ENCODE measurements around the gene CXXC5. TPM values are rescaled to one million over a fixed set of nuclear protein-coding genes. Genes with fewer than 3 reads are reported as not detected.
"Not testable (repeated sequence)": the region's sequence is repeated elsewhere in the genome, so short reads cannot be mapped to it uniquely, and the experiment has no call there.

Gene CXXC5
- total RNA-seq, 4 donors from 2014 or later: 52.3 to 81.8 (median 62.6) TPM

GRCh38 chr5:139712412-139712811 is 64.3 kb downstream of the CXXC5 start:
- no peak for DNase-seq
- TF ChIP-seq POLR2A (IDR thresholded peaks at IDR 0.05): no peak
- TF ChIP-seq, protein P1, sequence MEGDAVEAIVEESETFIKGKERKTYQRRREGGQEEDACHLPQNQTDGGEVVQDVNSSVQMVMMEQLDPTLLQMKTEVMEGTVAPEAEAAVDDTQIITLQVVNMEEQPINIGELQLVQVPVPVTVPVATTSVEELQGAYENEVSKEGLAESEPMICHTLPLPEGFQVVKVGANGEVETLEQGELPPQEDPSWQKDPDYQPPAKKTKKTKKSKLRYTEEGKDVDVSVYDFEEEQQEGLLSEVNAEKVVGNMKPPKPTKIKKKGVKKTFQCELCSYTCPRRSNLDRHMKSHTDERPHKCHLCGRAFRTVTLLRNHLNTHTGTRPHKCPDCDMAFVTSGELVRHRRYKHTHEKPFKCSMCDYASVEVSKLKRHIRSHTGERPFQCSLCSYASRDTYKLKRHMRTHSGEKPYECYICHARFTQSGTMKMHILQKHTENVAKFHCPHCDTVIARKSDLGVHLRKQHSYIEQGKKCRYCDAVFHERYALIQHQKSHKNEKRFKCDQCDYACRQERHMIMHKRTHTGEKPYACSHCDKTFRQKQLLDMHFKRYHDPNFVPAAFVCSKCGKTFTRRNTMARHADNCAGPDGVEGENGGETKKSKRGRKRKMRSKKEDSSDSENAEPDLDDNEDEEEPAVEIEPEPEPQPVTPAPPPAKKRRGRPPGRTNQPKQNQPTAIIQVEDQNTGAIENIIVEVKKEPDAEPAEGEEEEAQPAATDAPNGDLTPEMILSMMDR (IDR thresholded peaks at IDR 0.05): no peak
- intact Hi-C loops (cut with DNase I): no loop called here
- Histone ChIP-seq H3K9me3 (no peaks in the 10 kb centered on the region), H3K4me1 (peaks cover 24 to 41% of the 10 kb centered on the region in 2 donors), H3K36me3 (no peaks in the 10 kb centered on the region), H3K4me3 (replicated peaks in 1 of 3) (no peak overlapping the region), H3K27me3 (no peaks in the 10 kb centered on the region), H3K27ac (peak overlapping the region in 1 of 3 donors; percentile 59)
- 89 to 93% methylated on average over 5 of the region's 5 CpGs for WGBS, 2 donors

GRCh38 chr5:139713898-139714297 is 65.7 kb downstream of the CXXC5 start:
- H3K27me3 ChIP-seq; DNase-seq; intact Hi-C loops (cut with DNase I); H3K27ac ChIP-seq; H3K4me3 ChIP-seq (replicated peaks in 1 of 3); H3K9me3 ChIP-seq; H3K36me3 ChIP-seq: not testable (repeated sequence)
- H3K4me1 ChIP-seq: peaks cover 24 to 26% of the 10 kb centered on the region in 2 donors
- WGBS, 2 donors: 95 to 97% methylated on average over 3 to 12 of the region's 12 CpGs

- Histone ChIP-seq H3K4me1 (no peaks in the 10 kb centered on the region), H3K27ac (no peak overlapping the region), H3K9me3 (no peaks in the 10 kb centered on the region), H3K27me3 (no peaks in the 10 kb centered on the region), H3K36me3 (no peaks in the 10 kb centered on the region), H3K4me3 (replicated peaks in 1 of 3) (no peak overlapping the region)
- TF ChIP-seq, protein P1 (IDR thresholded peaks at IDR 0.05): no peak
- intact Hi-C loops (cut with DNase I): no loop called here
- WGBS, 2 donors: 33 to 40% methylated on average over 8 of the region's 8 CpGs
- peak; percentile 64 to 73 for DNase-seq
These were observed 69.1 kb downstream of the CXXC5 start for GRCh38 chr5:139717221-139717620.

- H3K36me3 ChIP-seq; H3K9me3 ChIP-seq; DNase-seq; H3K4me3 ChIP-seq (replicated peaks in 1 of 3); intact Hi-C loops (cut with DNase I); H3K4me1 ChIP-seq; H3K27ac ChIP-seq; H3K27me3 ChIP-seq: not testable (repeated sequence)
- WGBS, 2 donors: 97 to 98% methylated on average over 2 of the region's 2 CpGs
These were observed 70.3 kb downstream of the CXXC5 start for GRCh38 chr5:139718403-139718802.

DNA sequence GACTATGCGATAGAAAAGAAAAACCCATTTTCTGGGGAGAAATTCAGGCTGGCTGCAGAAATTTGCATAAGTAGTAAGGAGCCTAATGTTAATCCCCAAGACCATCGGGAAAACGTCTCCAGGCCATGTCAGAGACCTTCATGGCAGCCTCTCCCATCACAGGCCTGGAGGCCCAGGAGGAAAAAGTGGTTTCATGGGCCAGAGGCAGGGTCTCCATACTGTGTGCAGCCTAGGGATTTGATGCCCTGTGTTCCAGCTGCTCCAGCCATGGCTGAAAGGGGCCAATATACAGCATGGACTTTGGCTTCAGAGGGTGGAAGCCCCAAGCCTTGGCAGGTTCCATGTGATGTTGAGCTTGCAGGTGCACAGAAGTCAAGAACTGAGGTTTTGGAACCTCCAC is 71.8 kb downstream of the CXXC5 start:
- intact Hi-C loops (cut with DNase I): not testable (repeated sequence)

DNA sequence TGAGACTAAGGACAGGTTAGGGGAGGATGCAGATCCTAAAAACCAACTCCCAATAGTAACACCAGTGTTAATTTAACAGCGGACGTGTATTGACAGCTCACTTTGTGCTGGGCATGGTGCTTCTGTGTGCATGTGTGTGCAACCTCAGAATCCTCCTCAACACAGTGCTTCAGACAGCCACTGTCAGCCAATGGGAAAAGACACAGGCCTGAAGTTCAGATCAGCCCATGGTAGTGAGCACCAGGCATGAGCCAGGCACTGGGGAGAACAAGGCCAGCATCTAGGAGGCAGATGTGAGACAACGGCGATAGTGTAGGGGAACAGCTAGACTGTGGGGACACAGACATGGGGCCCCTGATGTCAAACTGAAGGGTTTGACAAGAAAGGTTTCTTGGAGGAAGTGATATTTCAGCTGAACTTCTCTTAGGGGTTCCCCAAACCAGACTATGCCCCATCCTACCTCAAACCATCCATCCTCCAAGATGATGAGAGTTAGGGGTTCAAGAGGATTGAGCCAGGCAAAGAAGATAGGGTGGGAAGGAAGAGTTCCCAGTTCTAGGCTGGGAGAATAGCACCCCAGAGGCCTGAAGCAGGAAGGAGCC is 75.9 kb downstream of the CXXC5 start:
- Histone ChIP-seq H3K27ac (peak overlapping the region in 1 of 3 donors; percentile 81), H3K36me3 (no peaks in the 10 kb centered on the region), H3K27me3 (no peaks in the 10 kb centered on the region), H3K4me3 (replicated peaks in 1 of 3) (no peak overlapping the region), H3K4me1 (peaks cover 11 to 16% of the 10 kb centered on the region in 2 donors), H3K9me3 (no peaks in the 10 kb centered on the region)
- TF ChIP-seq POLR2A (IDR thresholded peaks at IDR 0.05): no peak
- TF ChIP-seq, protein P1 (IDR thresholded peaks at IDR 0.05): no peak
- no peak for DNase-seq
- 99 to 100% methylated on average over 4 of the region's 4 CpGs for WGBS, 2 donors
- intact Hi-C loops (cut with DNase I): no loop called here

More for the DNA sequence above, 71.8 kb downstream of the CXXC5 start:
- H3K9me3 ChIP-seq; H3K36me3 ChIP-seq; H3K27me3 ChIP-seq; H3K4me3 ChIP-seq (replicated peaks in 1 of 3); H3K4me1 ChIP-seq; H3K27ac ChIP-seq; DNase-seq: not testable (repeated sequence)
- WGBS, 2 donors: 91 to 95% methylated on average over 3 of the region's 3 CpGs
